ENCODE data around the gene VPS37D.

GRCh38 chr7:73701357-73701995, 33.8 kb downstream of the VPS37D start:
- TF ChIP-seq CTCF (IDR thresholded peaks at IDR 0.05) (peak in 4 of 7 experiments; percentile 28 to 41 (median 33)), POLR2A (IDR thresholded peaks at IDR 0.05) (no peak), POLR2AphosphoS5 (IDR thresholded peaks at IDR 0.05) (no peak)

Measured in stomach (tissue), 4 donors.